HEK293 (cell line): ENCODE measurements around the gene AUH.

Source experiments
- CTCF ChIA-PET: fragments of 350-600 bp; formaldehyde crosslinking; extraction: SDS; loops from one replicate; lab custom pipeline; 2021; ENCODE audit warnings: antibody characterized with exemption; lab: Yijun Ruan, JAX
- POLR2A ChIA-PET: fragments of 300-600 bp; formaldehyde crosslinking; extraction: SDS; loops from one replicate; lab custom pipeline; 2020; ENCODE audit warnings: antibody characterized with exemption, inconsistent platforms; lab: Yijun Ruan, JAX
- H3K27ac ChIP-seq: fragments of 200-500 bp; sonication (Bioruptor generic); 2 replicates; pipeline ENCODE4 v1.5.1; 2014; ENCODE audit warnings: low read depth, low read length, control low read depth, inconsistent platforms; ENCODE audit errors: extremely low read depth
- H3K36me3 ChIP-seq, 2 experiments: fragments of 200-500 bp in 1 of 2; sonication (Bioruptor generic) in 1 of 2; 1 replicate in 1 of 2; 2 replicates in 1 of 2; pipeline ENCODE4 v1.5.1; 2014 to 2017; ENCODE audit warnings: inconsistent platforms in 2 of 2, low read length in 2 of 2; ENCODE audit not compliant: control insufficient read depth in 2 of 2, insufficient read depth in 1 of 2
- H3K4me1 ChIP-seq: fragments of 200-500 bp; sonication (Bioruptor generic); 2 replicates; pipeline ENCODE4 v1.5.1; 2014; ENCODE audit warnings: mild to moderate bottlenecking, low read length, inconsistent platforms; ENCODE audit not compliant: control insufficient read depth, insufficient read depth
- H3K4me3 ChIP-seq: 2 replicates; pipeline ENCODE4 v1.5.1; 2011; ENCODE audit warnings: low read depth, mild to moderate bottlenecking, control low read depth, low read length, moderate library complexity
- H3K9me3 ChIP-seq: fragments of 200-500 bp; sonication (Bioruptor generic); 2 replicates; pipeline ENCODE4 v1.5.1; 2014; ENCODE audit warnings: low read depth, low read length, inconsistent platforms; ENCODE audit not compliant: control insufficient read depth, insufficient read depth
- HOXC10 ChIP-seq: sonication (generic); formaldehyde crosslinking; IDR thresholded peaks from 2 replicates; pipeline ENCODE4 v1.8.1; 2023; ENCODE audit warnings: mild to moderate bottlenecking, missing genetic modification reagents
- KLF7 ChIP-seq: fragments of 450-650 bp; formaldehyde crosslinking; IDR thresholded peaks from 2 replicates; pipeline ENCODE4 v1.5.1; 2016; ENCODE audit warnings: missing biosample characterization, missing genetic modification characterization, borderline replicate concordance
- KLF8 ChIP-seq: fragments of 450-650 bp; formaldehyde crosslinking; IDR thresholded peaks from 2 replicates; pipeline ENCODE4 v1.5.1; 2016; ENCODE audit warnings: missing biosample characterization, missing genetic modification characterization
- MYNN ChIP-seq: fragments of 450-650 bp; formaldehyde crosslinking; IDR thresholded peaks from 2 replicates; pipeline ENCODE4 v1.5.1; 2016; ENCODE audit warnings: missing biosample characterization, missing genetic modification characterization, borderline replicate concordance
- MZF1 ChIP-seq: fragments of 450-650 bp; formaldehyde crosslinking; IDR thresholded peaks from 2 replicates; pipeline ENCODE4 v1.5.1; 2017; ENCODE audit warnings: missing biosample characterization, missing genetic modification characterization, borderline replicate concordance
- YY2 ChIP-seq: fragments of 450-650 bp; formaldehyde crosslinking; IDR thresholded peaks from 2 replicates; pipeline ENCODE4 v1.5.1; 2016; ENCODE audit warnings: missing biosample characterization, missing genetic modification characterization
- ZIC2 ChIP-seq: fragments of 450-650 bp; formaldehyde crosslinking; IDR thresholded peaks from 2 replicates; pipeline ENCODE4 v1.5.1; 2016; ENCODE audit warnings: missing biosample characterization, missing genetic modification characterization
- ZNF121 ChIP-seq: fragments of 450-650 bp; formaldehyde crosslinking; IDR thresholded peaks from 2 replicates; pipeline ENCODE4 v1.5.1; 2016; ENCODE audit warnings: missing biosample characterization, missing genetic modification characterization
- ZNF146 ChIP-seq: fragments of 450-650 bp; formaldehyde crosslinking; IDR thresholded peaks from 2 replicates; pipeline ENCODE4 v1.5.1; 2016; ENCODE audit warnings: missing biosample characterization, missing genetic modification characterization
- ZNF157 ChIP-seq: fragments of 450-650 bp; formaldehyde crosslinking; IDR thresholded peaks from 2 replicates; pipeline ENCODE4 v1.5.1; 2016; ENCODE audit warnings: missing biosample characterization, missing genetic modification characterization
- ZNF16 ChIP-seq: fragments of 450-650 bp; formaldehyde crosslinking; IDR thresholded peaks from 2 replicates; pipeline ENCODE4 v1.5.1; 2016; ENCODE audit warnings: low read depth, missing biosample characterization, missing genetic modification characterization
- ZNF174 ChIP-seq: fragments of 450-650 bp; formaldehyde crosslinking; IDR thresholded peaks from 2 replicates; pipeline ENCODE4 v1.5.0; 2017; ENCODE audit warnings: missing biosample characterization, mild to moderate bottlenecking, missing genetic modification characterization
- ZNF311 ChIP-seq: fragments of 450-650 bp; formaldehyde crosslinking; IDR thresholded peaks from 2 replicates; pipeline ENCODE4 v1.5.1; 2017; ENCODE audit warnings: missing biosample characterization, missing genetic modification characterization, borderline replicate concordance
- ZNF548 ChIP-seq: fragments of 450-650 bp; formaldehyde crosslinking; IDR thresholded peaks from 2 replicates; pipeline ENCODE4 v1.5.1; 2016; ENCODE audit warnings: missing biosample characterization, missing genetic modification characterization
- ZNF558 ChIP-seq: fragments of 450-650 bp; formaldehyde crosslinking; IDR thresholded peaks from 2 replicates; pipeline ENCODE4 v1.5.1; 2016; ENCODE audit warnings: missing biosample characterization, missing genetic modification characterization
- ZNF664 ChIP-seq: fragments of 450-650 bp; formaldehyde crosslinking; IDR thresholded peaks from 2 replicates; pipeline ENCODE4 v1.5.1; 2016; ENCODE audit warnings: missing biosample characterization, missing genetic modification characterization
- ZNF677 ChIP-seq: fragments of 450-650 bp; IDR thresholded peaks from 2 replicates; pipeline ENCODE4 v1.5.0; 2018; ENCODE audit warnings: missing biosample characterization, mild to moderate bottlenecking, missing genetic modification characterization, moderate library complexity
- ZNF776 ChIP-seq: fragments of 450-650 bp; formaldehyde crosslinking; IDR thresholded peaks from 2 replicates; pipeline ENCODE4 v1.5.0; 2017; ENCODE audit warnings: missing biosample characterization, missing genetic modification characterization, borderline replicate concordance
- TF ChIP-seq, protein P1 (sequence below): fragments of 450-650 bp; formaldehyde crosslinking; IDR thresholded peaks from 2 replicates; pipeline ENCODE4 v1.5.1; 2017; ENCODE audit warnings: missing biosample characterization, missing genetic modification characterization
- TF ChIP-seq, protein P2 (sequence below): fragments of 450-650 bp; formaldehyde crosslinking; IDR thresholded peaks from 2 replicates; pipeline ENCODE4 v1.5.1; 2017; ENCODE audit warnings: missing biosample characterization, missing genetic modification characterization
- TF ChIP-seq, protein P3 (sequence below): fragments of 450-650 bp; formaldehyde crosslinking; IDR thresholded peaks from 2 replicates; pipeline ENCODE4 v1.5.0; 2017; ENCODE audit warnings: missing biosample characterization, missing genetic modification characterization, borderline replicate concordance
- TF ChIP-seq, protein P4 (sequence below): fragments of 450-650 bp; formaldehyde crosslinking; IDR thresholded peaks from 2 replicates; pipeline ENCODE4 v1.5.1; 2016; ENCODE audit warnings: missing biosample characterization, missing genetic modification characterization
- TF ChIP-seq, protein P5 (sequence below): fragments of 450-650 bp; formaldehyde crosslinking; IDR thresholded peaks from 2 replicates; pipeline ENCODE4 v1.5.1; 2016; ENCODE audit warnings: missing biosample characterization, missing genetic modification characterization
- TF ChIP-seq, protein P6 (sequence below): fragments of 450-650 bp; formaldehyde crosslinking; IDR thresholded peaks from 2 replicates; pipeline ENCODE4 v1.5.1; 2016; ENCODE audit warnings: missing biosample characterization, missing genetic modification characterization

AUH gene

DNA sequence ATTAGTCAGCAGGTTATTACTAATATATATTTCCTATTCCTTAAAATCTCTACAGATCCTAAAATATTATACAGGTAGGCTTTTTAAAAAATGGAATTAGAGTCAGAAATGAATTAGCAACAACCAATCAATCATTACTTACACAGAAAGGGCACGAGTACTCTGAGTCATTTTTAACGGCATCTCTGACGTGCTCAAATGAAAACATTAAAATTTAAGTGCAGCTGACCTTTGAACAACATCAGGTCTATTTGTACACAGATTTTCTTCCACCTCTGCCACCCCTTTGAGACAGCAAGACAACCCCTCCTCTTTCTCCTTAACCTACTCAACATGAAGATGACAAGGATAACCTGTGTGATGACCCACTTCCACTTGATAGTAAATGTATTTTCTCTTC lies 19.1 kb downstream of the AUH start:
- TF ChIP-seq, protein P1, sequence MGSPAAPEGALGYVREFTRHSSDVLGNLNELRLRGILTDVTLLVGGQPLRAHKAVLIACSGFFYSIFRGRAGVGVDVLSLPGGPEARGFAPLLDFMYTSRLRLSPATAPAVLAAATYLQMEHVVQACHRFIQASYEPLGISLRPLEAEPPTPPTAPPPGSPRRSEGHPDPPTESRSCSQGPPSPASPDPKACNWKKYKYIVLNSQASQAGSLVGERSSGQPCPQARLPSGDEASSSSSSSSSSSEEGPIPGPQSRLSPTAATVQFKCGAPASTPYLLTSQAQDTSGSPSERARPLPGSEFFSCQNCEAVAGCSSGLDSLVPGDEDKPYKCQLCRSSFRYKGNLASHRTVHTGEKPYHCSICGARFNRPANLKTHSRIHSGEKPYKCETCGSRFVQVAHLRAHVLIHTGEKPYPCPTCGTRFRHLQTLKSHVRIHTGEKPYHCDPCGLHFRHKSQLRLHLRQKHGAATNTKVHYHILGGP (tag by site-specific recombination), result no peak
- no peak for TF ChIP-seq ZIC2
- TF ChIP-seq ZNF121, result no peak
- TF ChIP-seq KLF8 (tag by site-specific recombination), result no peak
- no peak for TF ChIP-seq ZNF174 (tag by site-specific recombination)
- TF ChIP-seq, protein P2, sequence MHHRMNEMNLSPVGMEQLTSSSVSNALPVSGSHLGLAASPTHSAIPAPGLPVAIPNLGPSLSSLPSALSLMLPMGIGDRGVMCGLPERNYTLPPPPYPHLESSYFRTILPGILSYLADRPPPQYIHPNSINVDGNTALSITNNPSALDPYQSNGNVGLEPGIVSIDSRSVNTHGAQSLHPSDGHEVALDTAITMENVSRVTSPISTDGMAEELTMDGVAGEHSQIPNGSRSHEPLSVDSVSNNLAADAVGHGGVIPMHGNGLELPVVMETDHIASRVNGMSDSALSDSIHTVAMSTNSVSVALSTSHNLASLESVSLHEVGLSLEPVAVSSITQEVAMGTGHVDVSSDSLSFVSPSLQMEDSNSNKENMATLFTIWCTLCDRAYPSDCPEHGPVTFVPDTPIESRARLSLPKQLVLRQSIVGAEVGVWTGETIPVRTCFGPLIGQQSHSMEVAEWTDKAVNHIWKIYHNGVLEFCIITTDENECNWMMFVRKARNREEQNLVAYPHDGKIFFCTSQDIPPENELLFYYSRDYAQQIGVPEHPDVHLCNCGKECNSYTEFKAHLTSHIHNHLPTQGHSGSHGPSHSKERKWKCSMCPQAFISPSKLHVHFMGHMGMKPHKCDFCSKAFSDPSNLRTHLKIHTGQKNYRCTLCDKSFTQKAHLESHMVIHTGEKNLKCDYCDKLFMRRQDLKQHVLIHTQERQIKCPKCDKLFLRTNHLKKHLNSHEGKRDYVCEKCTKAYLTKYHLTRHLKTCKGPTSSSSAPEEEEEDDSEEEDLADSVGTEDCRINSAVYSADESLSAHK (tag by site-specific recombination), result no peak
- TF ChIP-seq KLF7, result no peak
- TF ChIP-seq ZNF16 (tag by site-specific recombination), result no peak
- TF ChIP-seq, protein P3, sequence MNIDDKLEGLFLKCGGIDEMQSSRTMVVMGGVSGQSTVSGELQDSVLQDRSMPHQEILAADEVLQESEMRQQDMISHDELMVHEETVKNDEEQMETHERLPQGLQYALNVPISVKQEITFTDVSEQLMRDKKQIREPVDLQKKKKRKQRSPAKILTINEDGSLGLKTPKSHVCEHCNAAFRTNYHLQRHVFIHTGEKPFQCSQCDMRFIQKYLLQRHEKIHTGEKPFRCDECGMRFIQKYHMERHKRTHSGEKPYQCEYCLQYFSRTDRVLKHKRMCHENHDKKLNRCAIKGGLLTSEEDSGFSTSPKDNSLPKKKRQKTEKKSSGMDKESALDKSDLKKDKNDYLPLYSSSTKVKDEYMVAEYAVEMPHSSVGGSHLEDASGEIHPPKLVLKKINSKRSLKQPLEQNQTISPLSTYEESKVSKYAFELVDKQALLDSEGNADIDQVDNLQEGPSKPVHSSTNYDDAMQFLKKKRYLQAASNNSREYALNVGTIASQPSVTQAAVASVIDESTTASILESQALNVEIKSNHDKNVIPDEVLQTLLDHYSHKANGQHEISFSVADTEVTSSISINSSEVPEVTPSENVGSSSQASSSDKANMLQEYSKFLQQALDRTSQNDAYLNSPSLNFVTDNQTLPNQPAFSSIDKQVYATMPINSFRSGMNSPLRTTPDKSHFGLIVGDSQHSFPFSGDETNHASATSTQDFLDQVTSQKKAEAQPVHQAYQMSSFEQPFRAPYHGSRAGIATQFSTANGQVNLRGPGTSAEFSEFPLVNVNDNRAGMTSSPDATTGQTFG (tag by site-specific recombination), result no peak
- TF ChIP-seq, protein P4, sequence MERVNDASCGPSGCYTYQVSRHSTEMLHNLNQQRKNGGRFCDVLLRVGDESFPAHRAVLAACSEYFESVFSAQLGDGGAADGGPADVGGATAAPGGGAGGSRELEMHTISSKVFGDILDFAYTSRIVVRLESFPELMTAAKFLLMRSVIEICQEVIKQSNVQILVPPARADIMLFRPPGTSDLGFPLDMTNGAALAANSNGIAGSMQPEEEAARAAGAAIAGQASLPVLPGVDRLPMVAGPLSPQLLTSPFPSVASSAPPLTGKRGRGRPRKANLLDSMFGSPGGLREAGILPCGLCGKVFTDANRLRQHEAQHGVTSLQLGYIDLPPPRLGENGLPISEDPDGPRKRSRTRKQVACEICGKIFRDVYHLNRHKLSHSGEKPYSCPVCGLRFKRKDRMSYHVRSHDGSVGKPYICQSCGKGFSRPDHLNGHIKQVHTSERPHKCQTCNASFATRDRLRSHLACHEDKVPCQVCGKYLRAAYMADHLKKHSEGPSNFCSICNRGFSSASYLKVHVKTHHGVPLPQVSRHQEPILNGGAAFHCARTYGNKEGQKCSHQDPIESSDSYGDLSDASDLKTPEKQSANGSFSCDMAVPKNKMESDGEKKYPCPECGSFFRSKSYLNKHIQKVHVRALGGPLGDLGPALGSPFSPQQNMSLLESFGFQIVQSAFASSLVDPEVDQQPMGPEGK (tag by site-specific recombination), result no peak
- no peak for TF ChIP-seq ZNF677 (tag by site-specific recombination)
- TF ChIP-seq HOXC10 (CRISPR knock-in tag), result no peak
- TF ChIP-seq ZNF776, result no peak
- no peak for TF ChIP-seq ZNF157 (tag by site-specific recombination)
- TF ChIP-seq ZNF664 (tag by site-specific recombination), result no peak
- no peak for TF ChIP-seq MYNN (tag by site-specific recombination)
- TF ChIP-seq ZNF548 (tag by site-specific recombination), result no peak
- Histone ChIP-seq H3K36me3 (peaks cover 0 to 30% of the 10 kb centered on the region in 2 experiments; a peak in 1 of 3 replicates), H3K9me3 (no peaks in the 10 kb centered on the region), H3K27ac (no peak overlapping the region), H3K4me3 (no peak overlapping the region), H3K4me1 (no peaks in the 10 kb centered on the region)
- ChIA-PET CTCF (no interaction called here), POLR2A (no interaction called here)

DNA sequence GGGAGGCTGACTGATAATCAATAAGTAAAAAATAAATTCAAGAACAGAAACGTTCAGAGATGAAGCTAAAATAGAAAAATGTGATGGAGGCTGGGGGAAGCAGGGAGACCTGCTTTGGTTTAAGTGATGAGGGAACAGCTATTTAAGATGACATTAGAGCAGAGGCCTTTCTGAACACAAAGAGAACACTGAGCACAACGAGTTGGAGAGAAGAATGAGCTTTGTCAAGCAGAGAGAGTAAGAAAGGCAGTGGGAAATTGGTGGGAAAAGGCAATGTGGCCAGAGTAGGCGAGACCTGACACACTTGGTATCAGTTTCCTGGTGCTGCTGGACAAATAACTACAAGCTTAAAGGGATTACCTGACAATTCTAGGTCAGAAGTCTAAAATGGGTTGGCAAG lies 20.0 kb downstream of the AUH start:
- H3K4me1 ChIP-seq, result no peaks in the 10 kb centered on the region
- no peak overlapping the region for H3K27ac ChIP-seq
- H3K9me3 ChIP-seq, result no peaks in the 10 kb centered on the region
- ChIA-PET POLR2A (no interaction called here), CTCF (interaction anchor here (0.7 to 0.9 kb wide), 2 partner anchors 17 to 252 kb away, joined by 3 read pairs; no protein-coding TSS in a partner anchor)
- H3K36me3 ChIP-seq, result peaks cover 0 to 30% of the 10 kb centered on the region in 2 experiments; a peak in 1 of 3 replicates
- no peak overlapping the region for H3K4me3 ChIP-seq
- TF ChIP-seq ZNF558 (no peak), ZNF146 (tag by site-specific recombination) (no peak), MZF1 (no peak), ZNF311 (no peak), YY2 (tag by site-specific recombination) (no peak)
- TF ChIP-seq, protein P5, sequence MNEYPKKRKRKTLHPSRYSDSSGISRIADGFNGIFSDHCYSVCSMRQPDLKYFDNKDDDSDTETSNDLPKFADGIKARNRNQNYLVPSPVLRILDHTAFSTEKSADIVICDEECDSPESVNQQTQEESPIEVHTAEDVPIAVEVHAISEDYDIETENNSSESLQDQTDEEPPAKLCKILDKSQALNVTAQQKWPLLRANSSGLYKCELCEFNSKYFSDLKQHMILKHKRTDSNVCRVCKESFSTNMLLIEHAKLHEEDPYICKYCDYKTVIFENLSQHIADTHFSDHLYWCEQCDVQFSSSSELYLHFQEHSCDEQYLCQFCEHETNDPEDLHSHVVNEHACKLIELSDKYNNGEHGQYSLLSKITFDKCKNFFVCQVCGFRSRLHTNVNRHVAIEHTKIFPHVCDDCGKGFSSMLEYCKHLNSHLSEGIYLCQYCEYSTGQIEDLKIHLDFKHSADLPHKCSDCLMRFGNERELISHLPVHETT, result no peak
- TF ChIP-seq, protein P6, sequence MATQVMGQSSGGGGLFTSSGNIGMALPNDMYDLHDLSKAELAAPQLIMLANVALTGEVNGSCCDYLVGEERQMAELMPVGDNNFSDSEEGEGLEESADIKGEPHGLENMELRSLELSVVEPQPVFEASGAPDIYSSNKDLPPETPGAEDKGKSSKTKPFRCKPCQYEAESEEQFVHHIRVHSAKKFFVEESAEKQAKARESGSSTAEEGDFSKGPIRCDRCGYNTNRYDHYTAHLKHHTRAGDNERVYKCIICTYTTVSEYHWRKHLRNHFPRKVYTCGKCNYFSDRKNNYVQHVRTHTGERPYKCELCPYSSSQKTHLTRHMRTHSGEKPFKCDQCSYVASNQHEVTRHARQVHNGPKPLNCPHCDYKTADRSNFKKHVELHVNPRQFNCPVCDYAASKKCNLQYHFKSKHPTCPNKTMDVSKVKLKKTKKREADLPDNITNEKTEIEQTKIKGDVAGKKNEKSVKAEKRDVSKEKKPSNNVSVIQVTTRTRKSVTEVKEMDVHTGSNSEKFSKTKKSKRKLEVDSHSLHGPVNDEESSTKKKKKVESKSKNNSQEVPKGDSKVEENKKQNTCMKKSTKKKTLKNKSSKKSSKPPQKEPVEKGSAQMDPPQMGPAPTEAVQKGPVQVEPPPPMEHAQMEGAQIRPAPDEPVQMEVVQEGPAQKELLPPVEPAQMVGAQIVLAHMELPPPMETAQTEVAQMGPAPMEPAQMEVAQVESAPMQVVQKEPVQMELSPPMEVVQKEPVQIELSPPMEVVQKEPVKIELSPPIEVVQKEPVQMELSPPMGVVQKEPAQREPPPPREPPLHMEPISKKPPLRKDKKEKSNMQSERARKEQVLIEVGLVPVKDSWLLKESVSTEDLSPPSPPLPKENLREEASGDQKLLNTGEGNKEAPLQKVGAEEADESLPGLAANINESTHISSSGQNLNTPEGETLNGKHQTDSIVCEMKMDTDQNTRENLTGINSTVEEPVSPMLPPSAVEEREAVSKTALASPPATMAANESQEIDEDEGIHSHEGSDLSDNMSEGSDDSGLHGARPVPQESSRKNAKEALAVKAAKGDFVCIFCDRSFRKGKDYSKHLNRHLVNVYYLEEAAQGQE (tag by site-specific recombination), result no peak
